K562 (cell line): ENCODE results near the gene SPTLC3. TPM values are rescaled to one million over a fixed set of nuclear protein-coding genes. Genes with fewer than 3 reads are reported as not detected.

Experiments used
- ATAC-seq: fragments of 200-7000 bp; cut with Tn5 transposase; 3 replicates; pipeline ENCODE4 v1.9.1; 2020; ENCODE audit warnings: moderate library complexity
- BruUV-seq: library from RNA; stranded (reverse); fragments of 400-500 nt; replicated peaks from 2 replicates; lab custom pipeline; 2021; lab: Mats Ljungman, UMichigan
- CTCF ChIA-PET: fragments of 300-600 bp; formaldehyde crosslinking; extraction: SDS; loops from one replicate; lab custom pipeline; 2021; ENCODE audit warnings: low intra/inter-chr PET ratio; lab: Yijun Ruan, JAX
- POLR2A ChIA-PET: fragments of 300-600, 350-650 bp; sonication (Branson Sonifier 250); formaldehyde crosslinking; extraction: SDS; loops from one replicate; lab custom pipeline; 2021; ENCODE audit warnings: antibody characterized with exemption, inconsistent platforms; lab: Yijun Ruan, JAX
- DNase-seq, 4 experiments: peaks; one replicate each; pipeline versions ENCODE4 v3.0.0 to v3.0.0-alpha.2; 2011 to 2018; ENCODE audit warnings: low spot score in 3 of 4, mixed read lengths in 3 of 4; ENCODE audit errors: extremely low read depth in 1 of 4
- FAIRE-seq: peaks from 2 replicates; lab custom pipeline; 2011; peaks lifted over from hg19 to GRCh38; lab: Jason Lieb, UNC
- H2AFZ ChIP-seq: 2 replicates; pipeline ENCODE4 v1.6.0; 2011; ENCODE audit warnings: low read depth, low read length, control low read depth, inconsistent platforms
- H3K27ac ChIP-seq: fragments of 200-600 bp; 3 replicates; pipeline ENCODE4 v1.8.0; 2011; ENCODE audit warnings: low read depth, mild to moderate bottlenecking, control low read depth, inconsistent platforms, low read length, moderate library complexity, mixed read lengths; ENCODE audit errors: extremely low read depth
- H3K27me3 ChIP-seq, 2 experiments: fragments of 300-600 bp in 1 of 2; 2 replicates in 1 of 2; 3 replicates in 1 of 2; pipeline versions ENCODE4 v1.6.0 to v1.8.0; 2011; ENCODE audit warnings: inconsistent platforms in 2 of 2, low read length in 2 of 2, mild to moderate bottlenecking in 1 of 2, mixed read lengths in 1 of 2, moderate library complexity in 1 of 2; ENCODE audit not compliant: control insufficient read depth in 2 of 2, insufficient read depth in 2 of 2
- H3K36me3 ChIP-seq: fragments of 300-600 bp; 3 replicates; pipeline ENCODE4 v1.8.0; 2011; ENCODE audit warnings: mild to moderate bottlenecking, low read length, inconsistent platforms; ENCODE audit not compliant: control insufficient read depth, insufficient read depth
- H3K4me1 ChIP-seq, 2 experiments: fragments of 200-600 bp in 1 of 2; replicated peaks in 1 of 2; 2 replicates in 1 of 2; 3 replicates in 1 of 2; pipeline versions ENCODE4 v1.5.1 to v1.8.0; 2011; ENCODE audit warnings: inconsistent platforms in 2 of 2, low read length in 2 of 2, mild to moderate bottlenecking in 1 of 2, mixed read lengths in 1 of 2, moderate library complexity in 1 of 2; ENCODE audit not compliant: control insufficient read depth in 2 of 2, insufficient read depth in 2 of 2
- H3K4me2 ChIP-seq: 2 replicates; pipeline ENCODE4 v1.6.1; 2011; ENCODE audit warnings: low read length, control low read depth, inconsistent platforms, mixed read lengths; ENCODE audit not compliant: insufficient read depth
- H3K4me3 ChIP-seq: fragments of 200-600 bp; sonication (generic), shearing (Covaris generic); 2 replicates; pipeline ENCODE4 v1.5.1; 2016; ENCODE audit warnings: control low read depth, inconsistent platforms
- H3K79me2 ChIP-seq: fragments of 200-600 bp; 3 replicates; pipeline ENCODE4 v1.8.0; 2011; ENCODE audit warnings: low read length, inconsistent platforms; ENCODE audit not compliant: control insufficient read depth, insufficient read depth
- H3K9ac ChIP-seq, 2 experiments: 2 replicates each; pipeline versions ENCODE4 v1.6.0 to v1.6.1; 2011; ENCODE audit warnings: low read depth in 2 of 2, low read length in 2 of 2, control low read depth in 1 of 2, inconsistent platforms in 1 of 2, mild to moderate bottlenecking in 1 of 2, mixed read lengths in 1 of 2; ENCODE audit not compliant: insufficient read depth in 1 of 2
- H3K9me1 ChIP-seq: one replicate; pipeline ENCODE4 v1.6.0; 2011; ENCODE audit warnings: inconsistent platforms, mild to moderate bottlenecking, low read length, moderate library complexity; ENCODE audit not compliant: control insufficient read depth, insufficient read depth
- H3K9me3 ChIP-seq: replicated peaks from 2 replicates; pipeline ENCODE4 v1.5.1; 2011; ENCODE audit warnings: low read depth, low read length, inconsistent platforms; ENCODE audit not compliant: control insufficient read depth, insufficient read depth
- H4K20me1 ChIP-seq: replicated peaks from 2 replicates; pipeline ENCODE4 v1.6.1; 2011; ENCODE audit warnings: low read length, inconsistent platforms, mixed read lengths; ENCODE audit not compliant: control insufficient read depth, insufficient read depth
- ASH1L ChIP-seq: fragments of 450-650 bp; IDR thresholded peaks from 2 replicates; pipeline ENCODE4 v1.6.1; 2018; ENCODE audit warnings: borderline replicate concordance, mild to moderate bottlenecking, low read depth; ENCODE audit not compliant: partially characterized antibody
- GABPB1 ChIP-seq: sonication (generic); formaldehyde crosslinking; IDR thresholded peaks from 2 replicates; pipeline ENCODE4 v1.8.0; 2022; ENCODE audit warnings: mild to moderate bottlenecking, missing genetic modification reagents
- HNRNPUL1 ChIP-seq: fragments of 200-400 bp; formaldehyde crosslinking; IDR thresholded peaks from 2 replicates; pipeline ENCODE4 v1.6.1; 2017; ENCODE audit warnings: low read length
- KDM1A ChIP-seq, 2 experiments: fragments of 450-650 bp; IDR thresholded peaks; 2 replicates each; pipeline ENCODE4 v1.6.1; 2016; ENCODE audit warnings: mild to moderate bottlenecking in 2 of 2
- NCOA6 ChIP-seq: fragments of 450-650 bp; IDR thresholded peaks from 2 replicates; pipeline ENCODE4 v1.6.1; 2017; ENCODE audit warnings: mild to moderate bottlenecking
- THRAP3 ChIP-seq: fragments of 450-650 bp; IDR thresholded peaks from 2 replicates; pipeline ENCODE4 v1.6.1; 2016; ENCODE audit warnings: mild to moderate bottlenecking, inconsistent platforms, borderline replicate concordance
- ZBTB26 ChIP-seq: fragments of 450-650 bp; formaldehyde crosslinking; IDR thresholded peaks from 2 replicates; pipeline ENCODE4 v1.4.0; 2022; ENCODE audit warnings: missing genetic modification characterization
- ZKSCAN3 ChIP-seq: fragments of 250-450 bp; sonication (Bioruptor Pico); IDR thresholded peaks from 2 replicates; pipeline ENCODE4 v1.4.0; 2020
- ZKSCAN8 ChIP-seq: fragments of 200-800 bp; sonication (Bioruptor generic); IDR thresholded peaks from 2 replicates; pipeline ENCODE4 v1.6.1; 2016; ENCODE audit warnings: missing genetic modification characterization, missing compliant biosample characterization
- ZNF347 ChIP-seq: fragments of 450-650 bp; formaldehyde crosslinking; IDR thresholded peaks from 2 replicates; pipeline ENCODE4 v1.4.0; 2020; ENCODE audit warnings: low read depth, mild to moderate bottlenecking, moderate library complexity
- ZZZ3 ChIP-seq: fragments of 450-650 bp; IDR thresholded peaks from 2 replicates; pipeline ENCODE4 v1.6.1; 2016; ENCODE audit warnings: antibody characterized with exemption, mild to moderate bottlenecking, moderate library complexity
- WGBS: fragments of 100-300 bp; shearing (Covaris generic); methylation state at CpG from one replicate; pipeline ENCODE4 v1.1.6; 2016; ENCODE audit warnings: low coverage, mixed read lengths; ENCODE audit not compliant: insufficient coverage; ENCODE audit errors: missing lambda C conversion rate; 5-methylcytosine and 5-hydroxymethylcytosine counted together
- in situ Hi-C: fragments of 300-500 bp; cut with MboI; formaldehyde crosslinking; loops from 4 replicates; pipeline ENCODE4 v1.15.0; 2018; ENCODE audit warnings: inconsistent platforms, mixed read lengths
- intact Hi-C: fragments of 100-400 bp; cut with micrococcal nuclease; formaldehyde crosslinking; loops from 2 replicates; pipeline ENCODE4 v1.14.2; 2022
- polyA plus RNA-seq, 8 experiments: library from polyadenylated mRNA; depleted of rRNA in 4 of 8; stranded (reverse) in 5 of 8; unstranded in 3 of 8; fragments of >200 nt; fragmentation: Nextera tagmentation in 2 of 8; fragmentation: Illumina TruSeq in 1 of 8; extraction: Ambion mirVana in 2 of 8; extraction: Trizol in 1 of 8; gene quantifications; 2 replicates each; pipeline versions ENCODE4 v1.2.1 to v1.2.3, GENCODE V29; 2011 to 2014; ENCODE audit warnings: inconsistent platforms in 1 of 8, missing spikeins in 1 of 8
- total RNA-seq, 7 experiments: library from RNA; depleted of rRNA in 6 of 7; stranded (reverse); fragments of >200 nt in 6 of 7; fragmentation: Illumina TruSeq in 2 of 7; extraction: Trizol in 2 of 7; gene quantifications; 2 replicates each; pipeline versions ENCODE4 v1.2.1 to v1.2.3, GENCODE V29; 2011 to 2021; ENCODE audit warnings: low replicate concordance in 1 of 7
- TF ChIP-seq, protein P1 (sequence below): sonication (generic); formaldehyde crosslinking; IDR thresholded peaks from 2 replicates; pipeline ENCODE4 v1.8.0; 2022; ENCODE audit warnings: mild to moderate bottlenecking, low read depth, missing genetic modification reagents
- TF ChIP-seq, protein P2 (sequence below): fragments of 450-650 bp; IDR thresholded peaks from 2 replicates; pipeline ENCODE4 v1.7.1; 2018; ENCODE audit warnings: mild to moderate bottlenecking, low read depth; ENCODE audit not compliant: partially characterized antibody

SPTLC3 gene
- total and polyA plus RNA-seq, 9 of the 15 experiments (the other 6 are each of a cell fraction or from before 2014, with no cell fraction given), result not detected

- intact Hi-C loops (loop anchor here (10.0 kb wide), 1 partner anchor 177 kb away; no protein-coding TSS in a partner anchor), in situ Hi-C loops (no loop called here)
- ChIA-PET POLR2A (no interaction called here), CTCF (no interaction called here)
- ATAC-seq (no peak), DNase-seq (no peak), FAIRE-seq (no peak)
- H3K27ac ChIP-seq, result no peak overlapping the region
- no peaks in the 10 kb centered on the region for H3K27me3 ChIP-seq
- no TSS peak for BruUV-seq
- no peak overlapping the region for H3K4me2 ChIP-seq
- no peaks in the 10 kb centered on the region for H3K36me3 ChIP-seq
- no peaks in the 10 kb centered on the region for H3K9me3 ChIP-seq
- no peaks in the 10 kb centered on the region for H3K4me1 ChIP-seq
- no peaks in the 10 kb centered on the region for H3K9me1 ChIP-seq
- no peaks in the 10 kb centered on the region for H4K20me1 ChIP-seq
- 2% methylated on average over 3 of the region's 3 CpGs for WGBS
- no peak for TF ChIP-seq THRAP3
- TF ChIP-seq ZBTB26, result no peak
- no peak for TF ChIP-seq ZKSCAN8
- TF ChIP-seq, protein P1, sequence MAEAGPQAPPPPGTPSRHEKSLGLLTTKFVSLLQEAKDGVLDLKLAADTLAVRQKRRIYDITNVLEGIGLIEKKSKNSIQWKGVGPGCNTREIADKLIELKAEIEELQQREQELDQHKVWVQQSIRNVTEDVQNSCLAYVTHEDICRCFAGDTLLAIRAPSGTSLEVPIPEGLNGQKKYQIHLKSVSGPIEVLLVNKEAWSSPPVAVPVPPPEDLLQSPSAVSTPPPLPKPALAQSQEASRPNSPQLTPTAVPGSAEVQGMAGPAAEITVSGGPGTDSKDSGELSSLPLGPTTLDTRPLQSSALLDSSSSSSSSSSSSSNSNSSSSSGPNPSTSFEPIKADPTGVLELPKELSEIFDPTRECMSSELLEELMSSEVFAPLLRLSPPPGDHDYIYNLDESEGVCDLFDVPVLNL, result no peak
- TF ChIP-seq ZKSCAN3 (CRISPR knock-in tag), result no peak
- TF ChIP-seq ZZZ3, result no peak
- no peak for TF ChIP-seq GABPB1 (CRISPR knock-in tag)
- TF ChIP-seq, protein P2, sequence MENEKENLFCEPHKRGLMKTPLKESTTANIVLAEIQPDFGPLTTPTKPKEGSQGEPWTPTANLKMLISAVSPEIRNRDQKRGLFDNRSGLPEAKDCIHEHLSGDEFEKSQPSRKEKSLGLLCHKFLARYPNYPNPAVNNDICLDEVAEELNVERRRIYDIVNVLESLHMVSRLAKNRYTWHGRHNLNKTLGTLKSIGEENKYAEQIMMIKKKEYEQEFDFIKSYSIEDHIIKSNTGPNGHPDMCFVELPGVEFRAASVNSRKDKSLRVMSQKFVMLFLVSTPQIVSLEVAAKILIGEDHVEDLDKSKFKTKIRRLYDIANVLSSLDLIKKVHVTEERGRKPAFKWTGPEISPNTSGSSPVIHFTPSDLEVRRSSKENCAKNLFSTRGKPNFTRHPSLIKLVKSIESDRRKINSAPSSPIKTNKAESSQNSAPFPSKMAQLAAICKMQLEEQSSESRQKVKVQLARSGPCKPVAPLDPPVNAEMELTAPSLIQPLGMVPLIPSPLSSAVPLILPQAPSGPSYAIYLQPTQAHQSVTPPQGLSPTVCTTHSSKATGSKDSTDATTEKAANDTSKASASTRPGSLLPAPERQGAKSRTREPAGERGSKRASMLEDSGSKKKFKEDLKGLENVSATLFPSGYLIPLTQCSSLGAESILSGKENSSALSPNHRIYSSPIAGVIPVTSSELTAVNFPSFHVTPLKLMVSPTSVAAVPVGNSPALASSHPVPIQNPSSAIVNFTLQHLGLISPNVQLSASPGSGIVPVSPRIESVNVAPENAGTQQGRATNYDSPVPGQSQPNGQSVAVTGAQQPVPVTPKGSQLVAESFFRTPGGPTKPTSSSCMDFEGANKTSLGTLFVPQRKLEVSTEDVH, result no peak
- TF ChIP-seq ASH1L, result no peak
- TF ChIP-seq ZNF347 (CRISPR knock-in tag), result no peak
- no peak for TF ChIP-seq KDM1A (IDR thresholded peaks at IDR 0.05)
- no peak for TF ChIP-seq NCOA6
- TF ChIP-seq HNRNPUL1, result no peak
- no peak overlapping the region for H2AFZ ChIP-seq
- no peak overlapping the region for H3K4me3 ChIP-seq
- H3K9ac ChIP-seq, result no peak overlapping the region
- no peaks in the 10 kb centered on the region for H3K79me2 ChIP-seq
Measured at GRCh38 chr20:13102237-13102636, 93.5 kb downstream of the SPTLC3 start.
